H1 (cell line): ENCODE measurements around the gene SLC5A4. TPM values are rescaled to one million over a fixed set of nuclear protein-coding genes. Genes with fewer than 3 reads are reported as not detected.

ENCODE experiments used
- CTCF ChIA-PET: fragments of 300-600 bp; sonication (Branson Sonifier 250); formaldehyde crosslinking; loops from one replicate; lab custom pipeline; 2021; ENCODE audit not compliant: partially characterized antibody; lab: Charles Lee
- POLR2A ChIA-PET: fragments of 300-600 bp; sonication (Branson Sonifier 250); formaldehyde crosslinking; loops from one replicate; lab custom pipeline; 2021; ENCODE audit warnings: inconsistent platforms; ENCODE audit not compliant: partially characterized antibody; lab: Charles Lee
- DNase-seq, 2 experiments: peaks; one replicate each; pipeline versions ENCODE4 v3.0.0 to v3.0.0-alpha.2; 2010 to 2022; ENCODE audit warnings: low spot score in 2 of 2, low read depth in 1 of 2, mixed read lengths in 1 of 2
- FAIRE-seq: peaks from 2 replicates; lab custom pipeline; 2011; peaks lifted over from hg19 to GRCh38; lab: Jason Lieb, UNC
- H2AFZ ChIP-seq: 2 replicates; pipeline ENCODE4 v1.8.1; 2012; ENCODE audit warnings: low read length, inconsistent platforms
- H2AK5ac ChIP-seq: 2 replicates; pipeline ENCODE4 v1.6.1; 2013; ENCODE audit warnings: low read depth, low read length
- H2BK120ac ChIP-seq: replicated peaks from 2 replicates; pipeline ENCODE3; 2013; ENCODE audit warnings: low read depth, low read length, inconsistent platforms
- H2BK12ac ChIP-seq: 2 replicates; pipeline ENCODE4 v1.6.1; 2013; ENCODE audit warnings: low read depth, low read length
- H2BK15ac ChIP-seq: 2 replicates; pipeline ENCODE4 v1.6.1; 2013; ENCODE audit warnings: low read length
- H2BK20ac ChIP-seq: 2 replicates; pipeline ENCODE4 v1.6.1; 2013; ENCODE audit warnings: low read length
- H2BK5ac ChIP-seq: 2 replicates; pipeline ENCODE4 v1.6.1; 2013; ENCODE audit warnings: low read depth, low read length
- H3K14ac ChIP-seq: 2 replicates; pipeline ENCODE4 v1.6.1; 2013; ENCODE audit warnings: inconsistent platforms; ENCODE audit not compliant: insufficient read length
- H3K18ac ChIP-seq: 2 replicates; pipeline ENCODE4 v1.6.1; 2013; ENCODE audit warnings: low read length; ENCODE audit errors: extremely low read depth
- H3K23ac ChIP-seq: 2 replicates; pipeline ENCODE4 v1.6.1; 2013; ENCODE audit warnings: inconsistent platforms; ENCODE audit not compliant: insufficient read length
- H3K23me2 ChIP-seq: 2 replicates; pipeline ENCODE4 v1.6.1; 2013; ENCODE audit warnings: low read depth, low read length
- H3K27ac ChIP-seq: 2 replicates; pipeline ENCODE4 v1.6.1; 2011; ENCODE audit warnings: low read depth, low read length, inconsistent platforms
- H3K27me3 ChIP-seq, 4 experiments: replicated peaks in 1 of 4; 1 replicate in 1 of 4; 2 replicates in 3 of 4; pipeline versions ENCODE4 v1.6.1 to v1.8.1; 2011 to 2013; ENCODE audit warnings: low read length in 3 of 4, mild to moderate bottlenecking in 3 of 4, inconsistent platforms in 2 of 4, mixed read lengths in 2 of 4, moderate library complexity in 1 of 4; ENCODE audit not compliant: control insufficient read depth in 3 of 4, insufficient read depth in 3 of 4; ENCODE audit errors: extremely low read depth in 1 of 4
- H3K36me3 ChIP-seq, 4 experiments: 2 replicates each; pipeline versions ENCODE4 v1.6.1 to v1.8.1; 2011 to 2013; ENCODE audit warnings: mild to moderate bottlenecking in 4 of 4, low read length in 3 of 4, moderate library complexity in 2 of 4, control low read depth in 1 of 4, inconsistent platforms in 1 of 4; ENCODE audit not compliant: insufficient read depth in 4 of 4, control insufficient read depth in 2 of 4
- H3K4ac ChIP-seq: replicated peaks from 2 replicates; pipeline ENCODE3; 2013; ENCODE audit warnings: low read length, low read depth, mixed read lengths, inconsistent platforms; ENCODE audit not compliant: insufficient read length
- H3K4me1 ChIP-seq, 4 experiments: replicated peaks in 1 of 4; 1 replicate in 1 of 4; 2 replicates in 3 of 4; pipeline versions ENCODE4 v1.6.1 to v1.8.1; 2011 to 2013; ENCODE audit warnings: low read length in 3 of 4, inconsistent platforms in 2 of 4, mixed read lengths in 1 of 4; ENCODE audit not compliant: insufficient read depth in 4 of 4, control insufficient read depth in 3 of 4
- H3K4me2 ChIP-seq, 2 experiments: 2 replicates each; pipeline versions ENCODE4 v1.6.1 to v1.8.1; 2011 to 2013; ENCODE audit warnings: low read depth in 2 of 2, low read length in 2 of 2, control low read depth in 1 of 2, inconsistent platforms in 1 of 2, mild to moderate bottlenecking in 1 of 2; ENCODE audit not compliant: insufficient read depth in 1 of 2
- H3K4me3 ChIP-seq, 4 experiments: fragments of 200-600, 300-600 bp in 1 of 4; sonication (generic), shearing (Covaris generic), sonication (Bioruptor Twin) in 1 of 4; 2 replicates each; pipeline versions ENCODE4 v1.5.1 to v1.8.1; 2011 to 2016; ENCODE audit warnings: low read length in 4 of 4, low read depth in 3 of 4, control low read depth in 2 of 4, inconsistent platforms in 2 of 4, mild to moderate bottlenecking in 2 of 4, mixed read lengths in 1 of 4, moderate library complexity in 1 of 4; ENCODE audit not compliant: insufficient read depth in 2 of 4; ENCODE audit errors: extremely low read depth in 1 of 4
- H3K56ac ChIP-seq: replicated peaks from 2 replicates; pipeline ENCODE3; 2013; ENCODE audit warnings: low read depth, mild to moderate bottlenecking, mixed read lengths, low read length, inconsistent platforms; ENCODE audit not compliant: insufficient read length
- H3K79me1 ChIP-seq: 2 replicates; pipeline ENCODE4 v1.6.1; 2013; ENCODE audit warnings: low read depth, low read length, control low read depth
- H3K79me2 ChIP-seq, 2 experiments: 2 replicates each; pipeline versions ENCODE4 v1.6.1 to v1.8.1; 2012 to 2013; ENCODE audit warnings: low read length in 2 of 2, mild to moderate bottlenecking in 2 of 2, inconsistent platforms in 1 of 2; ENCODE audit not compliant: insufficient read depth in 2 of 2, control insufficient read depth in 1 of 2
- H3K9ac ChIP-seq, 4 experiments: replicated peaks in 1 of 4; 1 replicate in 1 of 4; 2 replicates in 3 of 4; pipeline versions ENCODE4 v1.6.1 to v1.8.1; 2011 to 2013; ENCODE audit warnings: low read depth in 3 of 4, low read length in 3 of 4, control low read depth in 2 of 4, mild to moderate bottlenecking in 2 of 4, moderate library complexity in 2 of 4, inconsistent platforms in 1 of 4; ENCODE audit errors: extremely low read depth in 1 of 4
- H3K9me3 ChIP-seq, 2 experiments: 2 replicates each; pipeline versions ENCODE4 v1.6.1 to v1.8.1; 2012 to 2013; ENCODE audit warnings: mild to moderate bottlenecking in 2 of 2, moderate library complexity in 2 of 2, control low read depth in 1 of 2, inconsistent platforms in 1 of 2, low read depth in 1 of 2, low read length in 1 of 2, mixed read lengths in 1 of 2; ENCODE audit not compliant: insufficient read depth in 2 of 2
- H4K20me1 ChIP-seq, 2 experiments: replicated peaks in 1 of 2; 2 replicates each; pipeline versions ENCODE3 to v1.8.1; 2011 to 2013; ENCODE audit warnings: inconsistent platforms in 2 of 2, low read length in 2 of 2, mild to moderate bottlenecking in 1 of 2; ENCODE audit not compliant: insufficient read depth in 2 of 2, control insufficient read depth in 1 of 2
- H4K5ac ChIP-seq: 2 replicates; pipeline ENCODE4 v1.6.1; 2013; ENCODE audit warnings: low read length, low read depth, mixed read lengths, inconsistent platforms; ENCODE audit not compliant: insufficient read length
- H4K8ac ChIP-seq: 2 replicates; pipeline ENCODE4 v1.8.0; 2013; ENCODE audit warnings: mild to moderate bottlenecking, moderate library complexity, low read length, inconsistent platforms; ENCODE audit not compliant: insufficient read depth; ENCODE audit errors: extremely low read depth
- H4K91ac ChIP-seq: replicated peaks from 2 replicates; pipeline ENCODE3; 2013; ENCODE audit warnings: low read length, mixed read lengths, inconsistent platforms; ENCODE audit not compliant: insufficient read length
- SP4 ChIP-seq: IDR thresholded peaks from 2 replicates; pipeline ENCODE4 v1.6.1; 2012; ENCODE audit warnings: low read length, inconsistent platforms
- WGBS, 2 experiments: shearing (Covaris generic) in 1 of 2; methylation state at CpG; one replicate each; pipeline versions ENCODE4 v1.1.6 to v1.1.7; 2013 to 2015; ENCODE audit warnings: low lambda C conversion rate in 2 of 2, mixed read lengths in 2 of 2, inconsistent platforms in 1 of 2, low coverage in 1 of 2, missing lambda C conversion rate in 1 of 2; ENCODE audit not compliant: insufficient replicate concordance in 2 of 2, insufficient coverage in 1 of 2, insufficient read length in 1 of 2; ENCODE audit errors: extremely low coverage in 1 of 2, missing lambda C conversion rate in 1 of 2; 5-methylcytosine and 5-hydroxymethylcytosine counted together
- polyA plus RNA-seq, 7 experiments: library from polyadenylated mRNA; depleted of rRNA in 3 of 7; stranded (reverse) in 5 of 7; unstranded in 2 of 7; fragments of >200 nt in 5 of 7; fragments of 200-250 nt in 2 of 7; gene quantifications; 1 replicate in 5 of 7; 2 replicates in 1 of 7; 4 replicates in 1 of 7; pipeline versions ENCODE4 v1.2.1 to v1.2.3, GENCODE V29; 2011 to 2013; ENCODE audit warnings: missing spikeins in 2 of 7, mixed read lengths in 2 of 7
- total RNA-seq: library from RNA; stranded (reverse); fragmentation: NEBNext Ultra II Directional; extraction: Animal tissue kit (Norgen Biotek cat#: 25700); gene quantifications from 2 replicates; pipeline ENCODE4 v1.2.1, GENCODE V29; 2021

Gene SLC5A4
- total and polyA plus RNA-seq, 2 of the 8 experiments (the other 6 are each of a cell fraction or from before 2014, with no cell fraction given), result 0.17 TPM; not detected in 1

GRCh38 chr22:32261306-32261705 lies 6.2 kb upstream of the SLC5A4 start:
- no peak overlapping the region for H2BK12ac ChIP-seq
- no peak overlapping the region for H3K9ac ChIP-seq
- no peak for DNase-seq
- no peaks in the 10 kb centered on the region for H3K79me2 ChIP-seq
- H3K4me1 ChIP-seq, result no peaks in the 10 kb centered on the region
- H2AK5ac ChIP-seq, result no peak overlapping the region
- no peak for FAIRE-seq
- no peaks in the 10 kb centered on the region; the same call in 1 of the 2 replicates for H3K23me2 ChIP-seq
- no peak overlapping the region for H2BK5ac ChIP-seq
- H3K79me1 ChIP-seq, result no peaks in the 10 kb centered on the region
- H3K14ac ChIP-seq, result no peak overlapping the region
- H3K9me3 ChIP-seq, result no peaks in the 10 kb centered on the region
- no peak overlapping the region for H2BK20ac ChIP-seq
- H4K91ac ChIP-seq, result no peak overlapping the region
- 89% methylated on average over 4 of the region's 4 CpGs; no CpG with 5 or more reads in 1 of the 2 experiments for WGBS, 2 experiments
- H3K27ac ChIP-seq, result no peak overlapping the region
- no peak overlapping the region for H3K4me2 ChIP-seq
- no peak overlapping the region for H2BK15ac ChIP-seq
- H3K27me3 ChIP-seq, result no peaks in the 10 kb centered on the region
- H2AFZ ChIP-seq, result no peak overlapping the region
- no peak overlapping the region for H3K4ac ChIP-seq
- no peak overlapping the region for H3K4me3 ChIP-seq
- no peaks in the 10 kb centered on the region for H4K20me1 ChIP-seq
- no peak overlapping the region for H4K8ac ChIP-seq
- H4K5ac ChIP-seq, result no peak overlapping the region
- H2BK120ac ChIP-seq, result no peak overlapping the region
- H3K36me3 ChIP-seq, result no peaks in the 10 kb centered on the region
- ChIA-PET CTCF (interaction anchor here (0.8 to 1.6 kb wide), 5 partner anchors 9 to 291 kb away, joined by 3 to 6 read pairs (median 5); no protein-coding TSS in a partner anchor), POLR2A (no interaction called here)
- no peak overlapping the region for H3K23ac ChIP-seq
- H3K18ac ChIP-seq, result no peak overlapping the region
- H3K56ac ChIP-seq, result no peak overlapping the region
- no peak for TF ChIP-seq SP4
